GM12878 (cell line): Measurements from ENCODE around the gene F2RL3. TPM values are rescaled to one million over a fixed set of nuclear protein-coding genes. Genes with fewer than 3 reads are reported as not detected.

Experiments used
- ATAC-seq: fragments of 200-7000 bp; cut with Tn5 transposase; 3 replicates; pipeline ENCODE4 v1.9.1; 2020; ENCODE audit warnings: mild to moderate bottlenecking, moderate library complexity
- BruUV-seq: library from RNA; stranded (reverse); fragments of 400-500 nt; replicated peaks from 2 replicates; lab custom pipeline; 2021; lab: Mats Ljungman, UMichigan
- CTCF ChIA-PET: fragments of 300-600 bp; sonication (Branson Sonifier 250); formaldehyde crosslinking; extraction: SDS; loops from one replicate; lab custom pipeline; 2021; ENCODE audit warnings: inconsistent platforms; lab: Yijun Ruan, JAX
- POLR2A ChIA-PET: fragments of 350-600 bp; formaldehyde crosslinking; extraction: SDS; loops from one replicate; lab custom pipeline; 2021; ENCODE audit warnings: inconsistent platforms; lab: Charles Lee
- RAD21 ChIA-PET: fragments of 300-600 bp; sonication (Branson Sonifier 250); formaldehyde crosslinking; loops from one replicate; lab custom pipeline; 2023; ENCODE audit warnings: antibody characterized with exemption; ENCODE audit not compliant: unreplicated experiment; lab: Charles Lee
- SMC1A ChIA-PET: fragments of 300-600 bp; sonication (Branson Sonifier 250); formaldehyde crosslinking; loops from one replicate; lab custom pipeline; 2023; ENCODE audit not compliant: unreplicated experiment, uncharacterized antibody; lab: Charles Lee
- DNase-seq: peaks from one replicate; pipeline ENCODE4 v3.0.0-alpha.2; 2011; ENCODE audit warnings: low read depth, low spot score
- FAIRE-seq: peaks from 3 replicates; lab custom pipeline; 2011; peaks lifted over from hg19 to GRCh38; lab: Jason Lieb, UNC
- H2AFZ ChIP-seq: 2 replicates; pipeline ENCODE4 v1.6.0; 2011; ENCODE audit warnings: low read depth, low read length, control low read depth; ENCODE audit not compliant: control insufficient read depth
- H3K27ac ChIP-seq: 2 replicates; pipeline ENCODE4 v1.5.1; 2011; ENCODE audit warnings: control low read depth; ENCODE audit not compliant: control insufficient read depth, insufficient read depth
- H3K27me3 ChIP-seq, 2 experiments: replicated peaks in 1 of 2; 2 replicates each; pipeline versions ENCODE4 v1.6.0 to v1.6.1; 2011; ENCODE audit warnings: low read length in 1 of 2; ENCODE audit not compliant: control insufficient read depth in 2 of 2, insufficient read depth in 2 of 2
- H3K36me3 ChIP-seq, 2 experiments: 2 replicates each; pipeline ENCODE4 v1.5.1; 2011; ENCODE audit warnings: low read length in 1 of 2; ENCODE audit not compliant: control insufficient read depth in 2 of 2, insufficient read depth in 2 of 2
- H3K4me1 ChIP-seq: 2 replicates; pipeline ENCODE4 v1.6.1; 2011; ENCODE audit warnings: mild to moderate bottlenecking, low read length, moderate library complexity, mixed read lengths; ENCODE audit not compliant: control insufficient read depth, insufficient read depth
- H3K4me2 ChIP-seq: 2 replicates; pipeline ENCODE4 v1.6.0; 2011; ENCODE audit warnings: control low read depth; ENCODE audit not compliant: control insufficient read depth, insufficient read depth
- H3K4me3 ChIP-seq: fragments of 200-600 bp; sonication (generic); 2 replicates; pipeline ENCODE4 v1.5.1; 2016
- H3K79me2 ChIP-seq: 2 replicates; pipeline ENCODE4 v1.6.0; 2011; ENCODE audit warnings: low read length; ENCODE audit not compliant: control insufficient read depth, insufficient read depth
- H3K9ac ChIP-seq: 2 replicates; pipeline ENCODE4 v1.8.0; 2011; ENCODE audit warnings: low read length, control low read depth, mixed read lengths; ENCODE audit not compliant: control insufficient read depth, insufficient read depth
- H3K9me3 ChIP-seq: replicated peaks from 3 replicates; pipeline ENCODE4 v1.5.1; 2011; ENCODE audit warnings: mild to moderate bottlenecking, low read length; ENCODE audit not compliant: control insufficient read depth, insufficient read depth
- H4K20me1 ChIP-seq: 2 replicates; pipeline ENCODE4 v1.6.0; 2011; ENCODE audit not compliant: control insufficient read depth, insufficient read depth
- BRCA1 ChIP-seq: IDR thresholded peaks from 2 replicates; pipeline ENCODE4 v1.6.1; 2011; ENCODE audit warnings: low read depth, low read length, improper control_type of control experiment
- CHD1 ChIP-seq: IDR thresholded peaks from 2 replicates; pipeline ENCODE4 v1.6.1; 2012; ENCODE audit warnings: low read depth, low read length, improper control_type of control experiment
- ESRRA ChIP-seq: IDR thresholded peaks from 2 replicates; pipeline ENCODE4 v1.6.1; 2012; ENCODE audit warnings: mild to moderate bottlenecking, low read length, improper control_type of control experiment
- GABPA ChIP-seq: IDR thresholded peaks from 2 replicates; pipeline ENCODE4 v1.6.1; 2014; ENCODE audit warnings: antibody characterized with exemption, low read depth, mild to moderate bottlenecking, inconsistent platforms
- IRF4 ChIP-seq: IDR thresholded peaks from 2 replicates; pipeline ENCODE4 v1.6.1; 2011; ENCODE audit warnings: low read depth, low read length
- KDM1A ChIP-seq: fragments of 200-600 bp; sonication (generic); IDR thresholded peaks from 2 replicates; pipeline ENCODE4 v1.6.1; 2016; ENCODE audit warnings: borderline replicate concordance
- KLF5 ChIP-seq: fragments of 450-650 bp; IDR thresholded peaks from 2 replicates; pipeline ENCODE4 v1.6.1; 2014; ENCODE audit warnings: mild to moderate bottlenecking; ENCODE audit not compliant: partially characterized antibody
- NFYA ChIP-seq: IDR thresholded peaks from 2 replicates; pipeline ENCODE4 v1.6.1; 2011; ENCODE audit warnings: low read depth, mild to moderate bottlenecking, low read length, improper control_type of control experiment, borderline replicate concordance
- NFYB ChIP-seq: IDR thresholded peaks from 2 replicates; pipeline ENCODE4 v1.6.1; 2011; ENCODE audit warnings: low read depth, mild to moderate bottlenecking, low read length, improper control_type of control experiment, moderate library complexity; ENCODE audit not compliant: insufficient read depth
- NKRF ChIP-seq: fragments of 450-650 bp; conservative IDR thresholded peaks from 2 replicates; pipeline ENCODE4 v1.6.1; 2017; ENCODE audit warnings: mild to moderate bottlenecking, moderate library complexity
- PAX5 ChIP-seq: IDR thresholded peaks from 2 replicates; pipeline ENCODE4 v1.6.1; 2011; ENCODE audit warnings: low read depth, low read length, borderline replicate concordance
- PBX3 ChIP-seq: IDR thresholded peaks from 2 replicates; pipeline ENCODE4 v1.6.1; 2011; ENCODE audit warnings: mild to moderate bottlenecking, low read depth, low read length, moderate library complexity; ENCODE audit not compliant: insufficient replicate concordance
- PML ChIP-seq: IDR thresholded peaks from 2 replicates; pipeline ENCODE4 v1.6.1; 2012; ENCODE audit warnings: low read length, inconsistent platforms
- POU2F2 ChIP-seq: IDR thresholded peaks from 3 replicates; pipeline ENCODE4 v1.6.1; 2011; ENCODE audit warnings: low read depth, mild to moderate bottlenecking, low read length, borderline replicate concordance
- RBBP5 ChIP-seq: fragments of 200-600 bp; sonication (generic); conservative IDR thresholded peaks from 2 replicates; pipeline ENCODE4 v1.6.1; 2016
- RUNX3 ChIP-seq: IDR thresholded peaks from 2 replicates; pipeline ENCODE4 v1.6.1; 2012; ENCODE audit warnings: low read length, inconsistent platforms
- SP1 ChIP-seq: IDR thresholded peaks from one replicate; pipeline ENCODE4 v1.6.1; 2011; ENCODE audit warnings: low read depth, low read length
- ZBED1 ChIP-seq: IDR thresholded peaks from 2 replicates; pipeline ENCODE4 v1.6.1; 2016; ENCODE audit warnings: borderline replicate concordance
- ZNF24 ChIP-seq: fragments of 450-650 bp; IDR thresholded peaks from 2 replicates; pipeline ENCODE4 v1.6.1; 2017; ENCODE audit warnings: antibody characterized with exemption, mild to moderate bottlenecking
- WGBS: methylation state at CpG from one replicate; pipeline ENCODE4 v1.1.6; 2016; ENCODE audit warnings: low lambda C conversion rate; ENCODE audit not compliant: insufficient replicate concordance, insufficient coverage; ENCODE audit errors: missing lambda C conversion rate; 5-methylcytosine and 5-hydroxymethylcytosine counted together
- in situ Hi-C: fragments of 300-500 bp; cut with MboI; formaldehyde crosslinking; loops from 9 replicates; pipeline ENCODE4 v1.14.3; 2018; ENCODE audit warnings: mixed read lengths
- intact Hi-C: fragments of 100-400 bp; cut with micrococcal nuclease; formaldehyde crosslinking; loops from one replicate; pipeline ENCODE4 v1.14.2; 2022; ENCODE audit not compliant: unreplicated experiment
- polyA plus RNA-seq, 11 experiments: library from polyadenylated mRNA; depleted of rRNA in 4 of 11; unstranded in 6 of 11; stranded (reverse) in 5 of 11; fragments of >200 nt; fragmentation: Nextera tagmentation in 4 of 11; fragmentation: Illumina TruSeq in 1 of 11; extraction: Ambion mirVana in 4 of 11; extraction: Trizol in 1 of 11; gene quantifications; 1 replicate in 1 of 11; 2 replicates in 10 of 11; pipeline versions ENCODE4 v1.2.1 to v1.2.3, GENCODE V29; 2011 to 2016; ENCODE audit warnings: inconsistent platforms in 2 of 11, missing spikeins in 2 of 11, low read depth in 1 of 11
- total RNA-seq, 4 experiments: library from RNA; depleted of rRNA in 3 of 4; stranded (reverse); fragments of >200 nt in 3 of 4; fragmentation: Illumina TruSeq in 1 of 4; extraction: Trizol in 1 of 4; gene quantifications; 2 replicates each; pipeline versions ENCODE4 v1.2.1 to v1.2.3, GENCODE V29; 2013 to 2021

The F2RL3 gene
- total and polyA plus RNA-seq, 10 of the 15 experiments (the other 5 are each of a cell fraction or from before 2014, with no cell fraction given): 0.01 to 1.2 (median 0.29) TPM

- Histone ChIP-seq H3K36me3 (no peaks in the 10 kb centered on the region), H3K4me2 (no peak overlapping the region), H3K79me2 (no peaks in the 10 kb centered on the region), H3K4me1 (no peaks in the 10 kb centered on the region), H3K9ac (no peak overlapping the region), H4K20me1 (no peaks in the 10 kb centered on the region), H3K27ac (no peak overlapping the region), H3K9me3 (no peaks in the 10 kb centered on the region; the same call in 2 of the 3 replicates), H3K4me3 (no peak overlapping the region)
- ChIA-PET SMC1A (no interaction called here), POLR2A (no interaction called here), RAD21 (no interaction called here), CTCF (no interaction called here)
- WGBS: 70% methylated on average over 2 of the region's 2 CpGs
- in situ Hi-C loops (no loop called here), intact Hi-C loops (no loop called here)
- no peak for ATAC-seq
- no peak for FAIRE-seq
- TF ChIP-seq SP1 (no peak), ZBED1 (no peak), POU2F2 (no peak), NKRF (no peak), IRF4 (no peak), NFYA (no peak), KDM1A (no peak), CHD1 (no peak), ESRRA (no peak), RUNX3 (no peak), BRCA1 (no peak), GABPA (no peak), PBX3 (no peak), KLF5 (no peak), ZNF24 (no peak), RBBP5 (no peak), PAX5 (no peak), PML (no peak), NFYB (no peak)
- TF ChIP-seq, all 136 proteins: peak for 0
- Histone ChIP-seq H2AFZ (no peak overlapping the region), H3K27me3 (no peaks in the 10 kb centered on the region)
- BruUV-seq: no TSS peak
- DNase-seq: no peak
Observed at GRCh38 chr19:16928351-16928750, 39.6 kb downstream of the F2RL3 start.
